Aorta (tissue), 5 donors: ENCODE results near the gene WDR11. TPM values are rescaled to one million over a fixed set of nuclear protein-coding genes. Genes with fewer than 3 reads are reported as not detected.

Experiments
- ATAC-seq: fragments of 200-7000 bp; cut with Tn5 transposase; one replicate; pipeline ENCODE4 v1.9.1; 2022; ENCODE audit warnings: moderate library complexity; ENCODE audit not compliant: low FRiP score
- DNase-seq, 2 donors: peaks; one replicate each; pipeline ENCODE4 v3.0.0-alpha.2; 2020
- H3K27ac ChIP-seq, 2 donors: one replicate each; pipeline ENCODE4 v1.5.1; 2013; ENCODE audit warnings: low read length in 2 of 2, mild to moderate bottlenecking in 2 of 2, moderate library complexity in 2 of 2, control low read depth in 1 of 2, inconsistent platforms in 1 of 2, low read depth in 1 of 2
- H3K27me3 ChIP-seq, 2 donors: one replicate each; pipeline ENCODE4 v1.6.1; 2013; ENCODE audit warnings: control low read depth in 1 of 2, low read length in 1 of 2, mild to moderate bottlenecking in 1 of 2, moderate library complexity in 1 of 2; ENCODE audit not compliant: insufficient read depth in 2 of 2, control insufficient read depth in 1 of 2
- H3K36me3 ChIP-seq, 2 donors: one replicate each; pipeline ENCODE4 v1.6.1; 2013; ENCODE audit warnings: control low read depth in 1 of 2, low read length in 1 of 2, mild to moderate bottlenecking in 1 of 2; ENCODE audit not compliant: insufficient read depth in 2 of 2, control insufficient read depth in 1 of 2
- H3K4me1 ChIP-seq, 2 donors: one replicate each; pipeline ENCODE4 v1.6.1; 2013; ENCODE audit warnings: low read length in 2 of 2, control low read depth in 1 of 2, mild to moderate bottlenecking in 1 of 2, moderate library complexity in 1 of 2; ENCODE audit not compliant: insufficient read depth in 2 of 2, control insufficient read depth in 1 of 2
- H3K4me3 ChIP-seq, 2 donors: one replicate each; pipeline ENCODE4 v1.5.1; 2013; ENCODE audit warnings: low read length in 2 of 2, control low read depth in 1 of 2, mild to moderate bottlenecking in 1 of 2
- H3K9me3 ChIP-seq: one replicate; pipeline ENCODE4 v1.6.1; 2013; ENCODE audit warnings: mild to moderate bottlenecking, low read length; ENCODE audit not compliant: control insufficient read depth
- WGBS, 2 donors: extraction: QIAGEN DNeasy Blood & Tissue Kit; methylation state at CpG; one replicate each; pipeline ENCODE4 v1.1.7; 2013; 5-methylcytosine and 5-hydroxymethylcytosine counted together
- intact Hi-C, 2 donors: fragments of 100-400 bp; cut with DNase I; formaldehyde crosslinking; loops; one replicate each; pipeline versions ENCODE4 v1.14.2 to v1.15.0; 2022
- polyA plus RNA-seq, 2 donors: library from polyadenylated mRNA; stranded (reverse); fragments of 200-250 nt; gene quantifications; one replicate each; pipeline ENCODE4 v1.2.3, GENCODE V29; 2013
- total RNA-seq, 2 donors: library from RNA; stranded (reverse); fragmentation: NEBNext Ultra II Directional; extraction: Animal tissue kit (Norgen Biotek cat#: 25700); gene quantifications; one replicate each; pipeline ENCODE4 v1.2.1, GENCODE V29; 2021
- donor health status: healthy with polysubstance abuse.
- donor health status: Bipolar disorder and iron deficiency.
- donor health status: DM: no; HTN: no; CAD: no.
- donor health status: DM: no; HTN: no; CAD: no.
- donor health status: DM: yes; HTN: yes; CAD: no.

The WDR11 gene
- total and polyA plus RNA-seq, 4 donors = 15.4 to 72.4 (median 40.5) TPM

DNA sequence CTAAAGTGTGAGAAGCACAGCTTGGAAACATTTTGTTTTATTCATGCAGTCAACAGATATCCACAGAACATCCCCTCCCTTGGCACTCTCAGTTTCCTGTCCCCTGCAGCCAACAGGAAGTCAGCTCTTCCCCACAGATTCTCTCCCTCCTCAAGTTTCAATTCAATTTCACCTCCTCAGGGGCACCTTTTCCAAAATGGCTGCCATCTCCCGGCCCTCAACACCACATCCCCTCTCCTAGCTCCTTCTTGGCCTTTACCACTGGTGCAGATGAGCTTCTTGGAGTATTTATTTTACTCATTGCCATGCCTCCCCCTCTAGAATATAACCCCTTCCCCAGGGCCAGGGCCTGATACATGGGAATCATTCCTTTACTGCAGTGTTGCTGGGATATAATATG, 94.0 kb downstream of the WDR11 start:
- DNase-seq (no peak), ATAC-seq (no peak)
- Histone ChIP-seq H3K27ac (no peak overlapping the region), H3K4me3 (no peak overlapping the region), H3K27me3 (no peaks in the 10 kb centered on the region), H3K36me3 (no peaks in the 10 kb centered on the region), H3K9me3 (no peaks in the 10 kb centered on the region), H3K4me1 (no peaks in the 10 kb centered on the region)
- 94 to 100% methylated on average over 1 of the region's 1 CpG for WGBS, 2 donors
- intact Hi-C loops = loop anchor here in 1 of 2 donors (5.0 kb wide), 2 partner anchors 662 to 942 kb away; no protein-coding TSS in a partner anchor

DNA sequence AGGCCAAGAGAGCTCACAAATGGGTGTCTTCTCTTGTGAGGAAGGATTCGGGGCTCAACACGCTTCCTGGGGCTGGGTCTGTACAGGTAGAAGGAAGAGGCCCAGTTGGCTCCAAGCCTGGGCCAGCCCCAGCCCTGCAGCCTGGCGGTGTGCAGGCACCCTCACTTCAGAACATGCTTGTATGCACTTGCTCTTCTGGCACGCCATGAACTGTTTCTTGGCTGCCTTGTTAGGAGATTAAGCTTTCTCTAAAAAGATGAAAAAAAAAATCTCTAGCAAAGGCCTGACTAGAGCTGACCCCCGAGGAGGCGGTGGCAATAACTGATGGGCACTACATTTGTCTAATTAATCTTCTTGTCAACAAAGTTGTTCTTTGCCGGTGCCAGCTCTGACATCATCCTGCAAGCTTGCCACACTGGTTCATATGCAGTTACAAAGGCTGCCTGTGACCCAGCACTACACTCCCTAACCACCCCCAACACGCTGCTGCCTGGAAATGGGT, 94.7 kb downstream of the WDR11 start:
- Histone ChIP-seq H3K27ac (no peak overlapping the region), H3K4me1 (no peaks in the 10 kb centered on the region), H3K27me3 (no peaks in the 10 kb centered on the region), H3K36me3 (no peaks in the 10 kb centered on the region), H3K9me3 (no peaks in the 10 kb centered on the region), H3K4me3 (no peak overlapping the region)
- DNase-seq (no peak), ATAC-seq (no peak)
- WGBS, 2 donors = 6 to 8% methylated on average over 8 of the region's 8 CpGs
- intact Hi-C loops = loop anchor here in 1 of 2 donors (5.0 kb wide), 2 partner anchors 661 to 941 kb away; no protein-coding TSS in a partner anchor

DNA sequence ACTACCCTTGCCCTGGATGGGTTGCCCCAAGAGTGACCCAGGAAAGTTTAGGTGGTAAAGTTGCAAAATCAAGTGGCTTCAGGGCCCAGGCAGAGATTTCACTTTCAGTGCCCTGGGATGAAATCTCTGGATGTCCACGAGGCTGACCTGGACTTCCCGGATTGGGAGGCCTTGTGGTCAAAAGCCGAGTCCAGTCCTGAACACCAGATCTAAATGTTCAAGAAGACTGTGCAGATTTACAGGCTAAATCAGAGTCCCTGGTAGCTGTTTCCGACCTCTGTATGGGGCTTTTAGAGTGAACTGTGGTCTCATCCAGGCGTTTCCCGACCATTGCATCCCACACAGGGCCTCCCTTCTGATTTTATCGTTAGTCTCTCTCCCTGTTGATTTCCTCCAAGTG, 95.3 kb downstream of the WDR11 start:
- no peak overlapping the region for H3K4me3 ChIP-seq
- no peaks in the 10 kb centered on the region for H3K36me3 ChIP-seq
- no peaks in the 10 kb centered on the region for H3K4me1 ChIP-seq
- no peak for ATAC-seq
- WGBS, 2 donors = 93 to 94% methylated on average over 7 of the region's 7 CpGs
- no peaks in the 10 kb centered on the region for H3K27me3 ChIP-seq
- DNase-seq = no peak
- intact Hi-C loops = loop anchor here in 1 of 2 donors (5.0 kb wide), 2 partner anchors 661 to 941 kb away; no protein-coding TSS in a partner anchor
- no peak overlapping the region for H3K27ac ChIP-seq
- H3K9me3 ChIP-seq = no peaks in the 10 kb centered on the region

DNA sequence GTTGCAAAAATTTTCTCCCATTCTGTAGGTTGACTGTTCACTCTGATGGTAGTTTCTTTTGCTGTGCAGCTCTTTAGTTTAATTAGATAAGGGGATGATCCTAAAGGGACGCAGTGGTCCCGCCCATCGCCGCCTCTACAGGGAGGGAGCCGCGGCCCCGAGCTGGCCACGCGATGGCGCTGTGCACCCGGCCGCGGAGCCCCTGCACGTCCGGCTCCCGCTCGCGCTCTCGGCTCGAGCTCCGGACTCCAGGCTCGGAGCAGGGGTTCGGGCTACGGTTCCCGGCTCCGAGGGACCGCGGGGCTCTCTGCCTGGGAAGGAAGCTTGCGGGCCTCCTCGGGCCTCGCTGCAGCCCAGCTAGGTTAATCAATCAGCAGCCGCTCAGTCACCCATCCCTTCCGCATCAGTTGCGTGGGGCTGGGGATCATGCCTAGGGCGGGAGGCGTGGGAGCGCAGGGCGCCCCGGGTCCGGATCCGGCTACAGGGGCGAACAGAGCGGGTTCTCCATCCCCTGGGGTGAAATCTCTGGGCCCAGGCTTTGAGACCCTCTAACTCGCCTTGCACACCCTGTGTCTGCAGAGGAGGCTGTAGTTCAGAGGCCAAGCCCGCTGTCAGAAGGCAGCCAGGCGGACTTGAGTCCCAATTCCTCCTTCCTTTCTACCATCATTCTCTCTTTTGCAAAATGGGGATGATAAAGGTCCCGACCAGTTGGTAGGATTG, 97.9 kb downstream of the WDR11 start:
- ATAC-seq (peak; percentile 96), DNase-seq (peak; percentile 77 to 91)
- Histone ChIP-seq H3K27me3 (no peaks in the 10 kb centered on the region), H3K4me3 (peak overlapping the region; percentile 3 to 12), H3K4me1 (no peaks in the 10 kb centered on the region), H3K9me3 (peaks cover 6% of the 10 kb centered on the region), H3K27ac (no peak overlapping the region), H3K36me3 (no peaks in the 10 kb centered on the region)
- intact Hi-C loops = loop anchor here (2.0 to 5.0 kb wide), 3 partner anchors 658 to 938 kb away; no protein-coding TSS in a partner anchor
- WGBS, 2 donors = 1% methylated on average over 44 to 47 of the region's 47 CpGs

DNA sequence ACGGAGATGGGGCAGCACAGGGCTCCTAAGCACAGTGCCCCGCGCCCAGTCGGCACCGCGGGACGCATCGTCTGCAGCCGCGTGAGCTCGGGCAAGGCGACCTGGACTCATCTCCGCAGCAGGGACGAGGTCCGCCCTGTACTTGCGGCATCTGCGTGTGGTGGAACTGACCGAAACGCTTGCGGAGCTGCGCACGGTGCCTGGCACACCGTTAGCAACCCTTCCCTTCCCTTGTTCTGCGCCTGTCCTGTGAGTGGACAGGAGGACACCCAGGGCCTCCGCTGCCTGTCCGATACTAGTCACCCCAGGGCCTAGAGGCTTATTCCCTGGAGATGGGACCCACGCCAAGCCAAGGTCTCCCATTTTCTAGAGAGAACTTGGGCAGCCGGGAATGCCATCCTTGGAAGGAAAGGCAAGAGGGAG, 98.5 kb downstream of the WDR11 start:
- 9 to 11% methylated on average over 28 of the region's 28 CpGs for WGBS, 2 donors
- peaks cover 6% of the 10 kb centered on the region for H3K9me3 ChIP-seq
- H3K36me3 ChIP-seq = no peaks in the 10 kb centered on the region
- no peak for DNase-seq
- no peaks in the 10 kb centered on the region for H3K4me1 ChIP-seq
- intact Hi-C loops = loop anchor here (2.0 to 5.0 kb wide), 3 partner anchors 658 to 938 kb away; no protein-coding TSS in a partner anchor
- peak overlapping the region; percentile 3 to 12 for H3K4me3 ChIP-seq
- ATAC-seq = peak; percentile 61
- H3K27me3 ChIP-seq = no peaks in the 10 kb centered on the region
- no peak overlapping the region for H3K27ac ChIP-seq

DNA sequence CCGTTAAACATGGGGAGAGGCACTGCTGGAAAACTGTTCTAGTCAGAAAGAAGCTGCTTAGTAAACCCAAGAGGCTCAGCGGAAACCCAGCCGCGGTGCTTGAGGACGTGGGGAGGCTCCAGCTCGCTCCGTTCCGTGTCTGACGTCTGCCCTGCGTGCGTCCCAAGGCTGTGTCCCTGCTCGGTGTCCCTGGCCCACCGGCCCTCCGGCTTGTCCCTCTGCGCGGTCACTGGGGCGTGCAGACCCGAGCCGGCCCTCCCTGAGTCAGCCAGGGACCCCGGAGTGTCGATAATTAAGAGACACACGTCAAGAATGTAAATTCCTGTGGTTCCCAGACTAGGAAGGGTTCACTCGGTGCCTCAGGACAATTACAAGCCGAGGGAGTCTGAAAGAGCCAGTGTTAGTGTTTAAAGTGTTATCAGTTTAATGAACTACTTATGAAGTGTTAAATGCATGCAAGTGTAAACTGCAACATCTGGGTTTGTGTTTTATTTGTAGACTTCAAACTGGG, 98.9 kb downstream of the WDR11 start:
- WGBS, 2 donors = 20 to 32% methylated on average over 24 of the region's 24 CpGs
- intact Hi-C loops = no loop called here
- ATAC-seq (no peak), DNase-seq (no peak)
- H3K27ac ChIP-seq = no peak overlapping the region
- H3K9me3 ChIP-seq = peaks cover 6% of the 10 kb centered on the region
- H3K36me3 ChIP-seq = no peaks in the 10 kb centered on the region
- H3K27me3 ChIP-seq = no peaks in the 10 kb centered on the region
- H3K4me3 ChIP-seq = no peak overlapping the region
- H3K4me1 ChIP-seq = no peaks in the 10 kb centered on the region

DNA sequence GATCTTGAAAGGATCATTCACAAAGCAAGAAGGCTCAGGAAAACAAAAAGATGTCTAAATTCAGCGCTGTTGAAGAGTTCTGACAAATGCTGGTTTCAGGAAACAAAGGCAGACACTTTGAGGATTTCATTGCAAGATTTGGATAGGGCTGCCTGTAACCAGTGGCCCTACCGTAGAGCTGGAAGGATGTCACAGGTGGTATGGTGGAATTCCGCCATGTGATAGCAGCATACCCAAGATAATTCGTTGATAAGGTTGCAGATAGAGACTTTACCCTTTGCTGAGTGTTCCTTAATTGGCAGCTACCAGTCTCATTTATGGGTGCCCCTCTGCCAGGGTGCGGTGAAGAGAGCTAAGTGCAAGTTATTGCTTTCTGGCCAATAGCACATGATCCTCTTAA, 100.1 kb downstream of the WDR11 start:
- no peak overlapping the region for H3K27ac ChIP-seq
- H3K27me3 ChIP-seq = no peaks in the 10 kb centered on the region
- no peak for ATAC-seq
- no peaks in the 10 kb centered on the region for H3K4me1 ChIP-seq
- H3K4me3 ChIP-seq = no peak overlapping the region
- H3K36me3 ChIP-seq = no peaks in the 10 kb centered on the region
- H3K9me3 ChIP-seq = peaks cover 8% of the 10 kb centered on the region
- no peak for DNase-seq
- intact Hi-C loops = no loop called here
- 91 to 94% methylated on average over 5 of the region's 5 CpGs for WGBS, 2 donors

DNA sequence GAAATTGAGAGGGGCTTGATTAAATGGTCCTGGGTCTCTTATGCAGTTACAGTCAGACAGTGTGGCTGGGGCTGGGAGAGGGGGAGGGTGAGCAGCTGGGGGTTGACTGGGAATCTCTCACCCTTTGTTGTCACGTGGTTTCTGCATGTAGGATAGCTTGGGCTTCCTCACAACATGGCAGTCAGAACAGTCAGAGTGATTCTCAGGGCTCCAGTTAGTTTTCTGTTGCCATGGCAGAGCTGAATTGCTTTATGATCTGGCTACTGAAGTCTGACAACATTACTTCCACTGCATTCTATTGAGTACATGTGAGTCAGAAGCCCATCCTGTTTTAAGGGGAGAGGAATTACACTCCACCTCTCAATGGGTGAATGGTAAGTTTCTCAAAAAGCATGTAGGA, 102.7 kb downstream of the WDR11 start:
- Histone ChIP-seq H3K27ac (no peak overlapping the region), H3K4me1 (no peaks in the 10 kb centered on the region), H3K4me3 (no peak overlapping the region), H3K27me3 (no peaks in the 10 kb centered on the region), H3K36me3 (no peaks in the 10 kb centered on the region), H3K9me3 (peaks cover 8% of the 10 kb centered on the region)
- ATAC-seq (no peak), DNase-seq (no peak)
- WGBS, 2 donors = 78 to 82% methylated on average over 1 of the region's 1 CpG
- intact Hi-C loops = no loop called here
